K562 (cell line): ENCODE measurements around the gene RPL27. TPM values are rescaled to one million over a fixed set of nuclear protein-coding genes. Genes with fewer than 3 reads are reported as not detected.

ENCODE experiments used
- BMI1 ChIP-seq: fragments of 150-350 bp; IDR thresholded peaks from 2 replicates; pipeline ENCODE4 v1.6.1; 2014; ENCODE audit warnings: low read length
- LEF1 ChIP-seq: fragments of 450-650 bp; IDR thresholded peaks from 2 replicates; pipeline ENCODE4 v1.6.1; 2016; ENCODE audit warnings: mild to moderate bottlenecking
- MCM2 ChIP-seq: fragments of 450-650 bp; IDR thresholded peaks from 2 replicates; pipeline ENCODE4 v1.6.1; 2017; ENCODE audit warnings: low read depth, mild to moderate bottlenecking
- MECOM ChIP-seq: fragments of 250-450 bp; sonication (Bioruptor Pico); IDR thresholded peaks from 2 replicates; pipeline ENCODE4 v1.8.0; 2022; ENCODE audit warnings: inconsistent platforms
- MGA ChIP-seq: fragments of 450-650 bp; IDR thresholded peaks from 2 replicates; pipeline ENCODE4 v1.6.1; 2016; ENCODE audit warnings: mild to moderate bottlenecking, moderate library complexity
- NBN ChIP-seq: fragments of 450-650 bp; IDR thresholded peaks from 2 replicates; pipeline ENCODE4 v1.6.1; 2016; ENCODE audit warnings: low read depth, mild to moderate bottlenecking
- NEUROD1 ChIP-seq: fragments of 150-350 bp; IDR thresholded peaks from 2 replicates; pipeline ENCODE4 v1.6.1; 2014; ENCODE audit warnings: borderline replicate concordance, low read length, low read depth; ENCODE audit not compliant: partially characterized antibody
- NR2C2 ChIP-seq, 2 experiments: fragments of 200-800 bp in 1 of 2; sonication (Bioruptor generic) in 1 of 2; sonication (generic) in 1 of 2; formaldehyde crosslinking in 1 of 2; IDR thresholded peaks; 2 replicates each; pipeline versions ENCODE4 v1.6.1 to v1.8.0; 2016 to 2022; ENCODE audit warnings: mild to moderate bottlenecking in 1 of 2, missing compliant biosample characterization in 1 of 2, missing genetic modification characterization in 1 of 2, missing genetic modification reagents in 1 of 2
- RAD21 ChIP-seq, 2 experiments: fragments of 250-450 bp in 1 of 2; fragments of 450-650 bp in 1 of 2; sonication (Bioruptor Pico) in 1 of 2; formaldehyde crosslinking in 1 of 2; IDR thresholded peaks in 1 of 2; conservative IDR thresholded peaks in 1 of 2; 2 replicates each; pipeline versions ENCODE4 v1.4.0 to v1.8.0; 2020 to 2022; ENCODE audit warnings: mild to moderate bottlenecking in 2 of 2, moderate library complexity in 1 of 2
- SMAD4 ChIP-seq: fragments of 250-450 bp; sonication (Bioruptor Pico); conservative IDR thresholded peaks from 2 replicates; pipeline ENCODE4 v1.8.0; 2021; ENCODE audit warnings: inconsistent platforms, mild to moderate bottlenecking, moderate library complexity
- TAF7 ChIP-seq: fragments of 450-650 bp; IDR thresholded peaks from 2 replicates; pipeline ENCODE4 v1.6.1; 2016; ENCODE audit warnings: missing genetic modification characterization, missing compliant biosample characterization
- ZNF224 ChIP-seq: sonication (generic); formaldehyde crosslinking; IDR thresholded peaks from 2 replicates; pipeline ENCODE4 v1.8.0; 2022; ENCODE audit warnings: mild to moderate bottlenecking, missing genetic modification reagents
- ZNF780A ChIP-seq: fragments of 250-450 bp; sonication (Bioruptor Pico); IDR thresholded peaks from 2 replicates; pipeline ENCODE4 v1.5.0; 2021; ENCODE audit warnings: mild to moderate bottlenecking
- polyA plus RNA-seq, 8 experiments: library from polyadenylated mRNA; depleted of rRNA in 4 of 8; stranded (reverse) in 5 of 8; unstranded in 3 of 8; fragments of >200 nt; fragmentation: Nextera tagmentation in 2 of 8; fragmentation: Illumina TruSeq in 1 of 8; extraction: Ambion mirVana in 2 of 8; extraction: Trizol in 1 of 8; gene quantifications; 2 replicates each; pipeline versions ENCODE4 v1.2.1 to v1.2.3, GENCODE V29; 2011 to 2014; ENCODE audit warnings: inconsistent platforms in 1 of 8, missing spikeins in 1 of 8
- total RNA-seq, 7 experiments: library from RNA; depleted of rRNA in 6 of 7; stranded (reverse); fragments of >200 nt in 6 of 7; fragmentation: Illumina TruSeq in 2 of 7; extraction: Trizol in 2 of 7; gene quantifications; 2 replicates each; pipeline versions ENCODE4 v1.2.1 to v1.2.3, GENCODE V29; 2011 to 2021; ENCODE audit warnings: low replicate concordance in 1 of 7
- TF ChIP-seq, protein P1 (sequence below): fragments of 450-650 bp; conservative IDR thresholded peaks from 2 replicates; pipeline ENCODE4 v1.6.1; 2016; ENCODE audit warnings: missing genetic modification characterization, low read depth, mild to moderate bottlenecking, control low read depth, missing compliant biosample characterization
- TF ChIP-seq, protein P2 (sequence below): fragments of 250-450 bp; sonication (Bioruptor Pico); IDR thresholded peaks from 2 replicates; pipeline ENCODE4 v1.8.0; 2021; ENCODE audit warnings: moderate library complexity, mild to moderate bottlenecking, inconsistent platforms

The RPL27 gene
- total and polyA plus RNA-seq, 9 of the 15 experiments (the other 6 are each of a cell fraction or from before 2014, with no cell fraction given), result 1,539 to 6,155 (median 3,710) TPM

GRCh38 chr17:42980766-42981397 lies 17.3 kb upstream of the RPL27 start (continued):
- 0 out of 2 replicates have a peak, but pooled peaks have one; percentile 12 for TF ChIP-seq NR2C2 (CRISPR knock-in tag; IDR thresholded peaks at IDR 0.05)
- TF ChIP-seq NR2C2 (tag; IDR thresholded peaks at IDR 0.05), result no peak; the same call in 1 of the 2 replicates
- no peak for TF ChIP-seq ZNF780A
- no peak for TF ChIP-seq MECOM (CRISPR knock-in tag)
- no peak for TF ChIP-seq ZNF224
- 0 out of 2 replicates have a peak, but pooled peaks have one; percentile 19 for TF ChIP-seq SMAD4 (CRISPR knock-in tag)
- no peak for TF ChIP-seq LEF1
- TF ChIP-seq NEUROD1, result no peak
- TF ChIP-seq, protein P1, sequence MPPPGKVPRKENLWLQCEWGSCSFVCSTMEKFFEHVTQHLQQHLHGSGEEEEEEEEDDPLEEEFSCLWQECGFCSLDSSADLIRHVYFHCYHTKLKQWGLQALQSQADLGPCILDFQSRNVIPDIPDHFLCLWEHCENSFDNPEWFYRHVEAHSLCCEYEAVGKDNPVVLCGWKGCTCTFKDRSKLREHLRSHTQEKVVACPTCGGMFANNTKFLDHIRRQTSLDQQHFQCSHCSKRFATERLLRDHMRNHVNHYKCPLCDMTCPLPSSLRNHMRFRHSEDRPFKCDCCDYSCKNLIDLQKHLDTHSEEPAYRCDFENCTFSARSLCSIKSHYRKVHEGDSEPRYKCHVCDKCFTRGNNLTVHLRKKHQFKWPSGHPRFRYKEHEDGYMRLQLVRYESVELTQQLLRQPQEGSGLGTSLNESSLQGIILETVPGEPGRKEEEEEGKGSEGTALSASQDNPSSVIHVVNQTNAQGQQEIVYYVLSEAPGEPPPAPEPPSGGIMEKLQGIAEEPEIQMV (tag), result no peak
- peak; percentile 79 for TF ChIP-seq MGA
- 0 out of 2 replicates have a peak, but pooled peaks have one; percentile 29 for TF ChIP-seq NBN
- TF ChIP-seq RAD21 (CRISPR knock-in tag; conservative IDR thresholded peaks at IDR 0.05 in 1 of 2, IDR thresholded peaks at IDR 0.05 in 1 of 2), result peak in 1 of 2 experiments; percentile 61; a peak in 2 of 4 replicates
- no peak for TF ChIP-seq MCM2
- TF ChIP-seq, protein P2, sequence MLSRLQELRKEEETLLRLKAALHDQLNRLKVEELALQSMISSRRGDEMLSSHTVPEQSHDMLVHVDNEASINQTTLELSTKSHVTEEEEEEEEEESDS (CRISPR knock-in tag), result no peak
- TF ChIP-seq BMI1, result no peak
- no peak for TF ChIP-seq TAF7 (tag)
